Measurements from ENCODE around the gene FSTL4. TPM values are rescaled to one million over a fixed set of nuclear protein-coding genes. Genes with fewer than 3 reads are reported as not detected.

The FSTL4 gene
- total and polyA plus RNA-seq, 5 experiments from 2014 or later: 1.5 to 1.6 TPM; not detected in 3

DNA sequence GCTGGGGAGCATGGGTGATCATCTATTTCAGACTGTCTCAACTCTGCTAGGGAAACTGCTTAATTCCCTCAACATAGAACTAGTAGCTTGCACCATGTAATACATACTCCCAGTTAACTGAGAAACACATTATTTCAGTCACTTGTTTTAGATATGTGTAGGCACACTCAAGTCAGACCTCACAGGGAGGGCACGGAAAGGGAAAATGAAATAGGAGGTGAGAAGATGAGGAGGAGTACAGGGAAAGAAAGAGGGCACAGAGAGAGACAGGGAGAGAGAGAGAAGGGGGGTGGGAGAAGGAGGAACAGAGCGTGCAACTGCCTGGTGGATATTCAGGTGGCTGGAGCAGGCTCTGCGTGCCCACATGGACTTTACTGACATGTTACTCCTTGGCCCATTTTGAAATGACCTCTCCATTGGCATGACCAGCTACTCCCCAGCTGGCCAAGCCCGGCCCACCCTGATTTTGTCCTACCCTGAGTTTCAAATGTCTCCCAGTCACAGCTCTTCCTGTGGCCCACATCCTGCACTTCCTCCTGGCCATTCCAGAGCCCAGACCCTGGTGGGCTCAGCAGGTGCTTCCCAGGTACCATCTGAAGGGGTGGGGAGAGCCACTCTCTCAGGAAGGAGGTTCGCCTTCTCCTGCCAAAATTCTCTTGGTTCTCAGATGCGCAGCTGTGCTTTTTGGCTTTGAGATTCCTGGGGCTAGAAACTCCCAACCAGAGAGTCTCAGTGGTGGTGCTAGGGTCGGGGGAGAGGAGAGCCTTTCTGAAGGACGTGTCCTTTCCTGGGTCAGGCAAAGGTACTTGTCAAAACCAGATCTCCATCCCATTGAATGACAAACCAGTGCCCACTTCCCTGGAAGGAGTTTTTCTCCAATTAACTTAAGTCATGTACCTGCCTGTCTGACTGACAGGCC, 229.4 kb downstream of the FSTL4 start:
- peaks cover 0 to 12% (median 4%) of the 10 kb centered on the region in 5 donors for H3K27me3 Mint-ChIP-seq
- no peaks in the 10 kb centered on the region for H3K4me1 Mint-ChIP-seq
- POLR2A ChIA-PET: no interaction called here
- ATAC-seq (no peak), DNase-seq (no peak)
- H3K36me3 Mint-ChIP-seq: peaks cover 0 to 2% (median under 1%) of the 10 kb centered on the region in 3 donors
- H3K4me3 Mint-ChIP-seq: no peak overlapping the region
- H3K9me3 Mint-ChIP-seq: peaks cover 0 to 9% (median 4%) of the 10 kb centered on the region in 9 donors
- H3K27ac Mint-ChIP-seq: no peak overlapping the region

DNA sequence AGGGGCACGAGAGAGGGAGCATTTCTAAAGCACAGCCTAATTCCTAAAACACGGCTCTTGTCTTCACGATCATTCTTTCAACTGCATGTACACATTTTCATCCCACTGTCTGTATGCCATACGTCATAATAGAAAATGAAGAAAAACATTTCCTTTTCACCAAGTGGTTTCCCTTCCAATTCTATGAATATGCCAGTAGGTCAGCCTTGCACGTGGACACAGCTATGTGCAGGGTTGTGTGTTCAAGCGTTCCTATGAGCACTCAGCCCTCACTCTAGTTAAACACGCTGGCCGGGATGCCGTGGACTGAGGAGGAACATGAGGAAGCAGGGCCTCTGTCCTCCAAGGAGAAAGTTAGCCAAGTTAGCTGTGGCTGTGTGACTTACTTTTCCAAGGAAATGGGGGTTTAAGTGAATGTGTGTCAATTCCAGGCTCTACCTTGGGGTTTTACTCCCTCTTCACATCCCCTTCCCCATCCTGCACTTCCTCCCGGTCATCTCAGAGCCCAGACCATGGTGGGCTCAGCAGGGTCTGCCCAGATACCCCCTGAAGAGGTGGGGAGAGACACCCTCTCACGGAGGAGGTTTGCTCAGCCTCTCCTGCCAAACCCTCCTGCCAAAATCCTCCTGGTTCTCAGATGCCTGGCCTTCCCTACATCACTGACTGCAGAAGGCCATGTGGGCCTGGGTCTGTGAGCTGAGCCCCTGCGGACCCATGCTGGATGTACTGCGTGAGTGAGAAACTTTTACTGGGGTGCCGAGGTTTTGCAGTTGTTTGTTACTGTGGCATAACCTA, 230.6 kb downstream of the FSTL4 start:
- DNase-seq (no peak), ATAC-seq (no peak)
- Mint-ChIP-seq H3K36me3 (peaks cover 0 to 13% (median 12%) of the 10 kb centered on the region in 3 donors), H3K4me1 (no peaks in the 10 kb centered on the region), H3K9me3 (peaks cover 8 to 20% (median 15%) of the 10 kb centered on the region in 9 donors), H3K27ac (no peak overlapping the region), H3K4me3 (no peak overlapping the region), H3K27me3 (peaks cover 0 to 19% (median 6%) of the 10 kb centered on the region in 5 donors)
- POLR2A ChIA-PET: no interaction called here

DNA sequence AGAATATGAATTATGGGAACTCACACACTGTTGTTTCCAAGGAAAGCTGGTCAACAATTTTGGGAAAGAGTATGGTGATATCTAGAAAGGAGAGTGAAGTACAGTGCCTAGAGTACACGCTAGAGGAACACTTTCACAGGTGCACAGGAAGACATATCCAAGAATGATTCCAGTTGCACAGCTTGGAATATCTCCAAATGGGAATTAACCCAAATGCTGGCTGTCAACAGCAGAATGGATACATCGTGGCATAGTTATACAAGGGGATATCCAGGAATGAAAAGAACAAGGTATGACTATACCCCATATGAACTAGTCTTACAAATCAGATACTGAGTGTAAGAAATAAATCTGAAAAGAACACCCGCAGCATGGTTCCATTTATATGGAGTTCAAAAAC, 231.3 kb downstream of the FSTL4 start:
- no peak for DNase-seq
- ATAC-seq: no peak
- Mint-ChIP-seq H3K27me3 (peaks cover 0 to 16% (median 6%) of the 10 kb centered on the region in 5 donors), H3K9me3 (peaks cover 10 to 26% (median 18%) of the 10 kb centered on the region in 9 donors), H3K27ac (no peak overlapping the region), H3K4me3 (no peak overlapping the region), H3K36me3 (peaks cover 0 to 17% (median 14%) of the 10 kb centered on the region in 3 donors), H3K4me1 (no peaks in the 10 kb centered on the region)
- POLR2A ChIA-PET: no interaction called here

DNA sequence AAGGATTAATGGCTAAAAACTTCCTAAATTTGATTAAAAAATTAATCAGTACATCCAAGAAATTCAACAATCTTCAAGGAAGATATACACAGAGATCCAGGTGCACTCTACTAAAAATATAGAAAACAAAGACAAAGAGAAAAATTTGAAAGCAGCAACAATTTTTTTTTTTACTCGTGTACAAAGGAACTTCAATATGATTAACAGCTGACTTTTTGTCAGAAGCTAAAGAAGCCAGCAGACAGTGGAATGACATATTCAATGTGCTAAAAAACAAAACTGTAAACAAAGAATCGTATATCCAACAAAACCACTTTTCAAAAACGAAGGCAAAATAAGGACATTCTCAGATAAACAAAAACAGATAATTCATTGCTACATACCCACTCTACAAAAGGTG, 234.6 kb downstream of the FSTL4 start:
- Mint-ChIP-seq H3K9me3 (peaks cover 12 to 46% (median 24%) of the 10 kb centered on the region in 9 donors), H3K4me1 (no peaks in the 10 kb centered on the region), H3K36me3 (peaks cover 0 to 35% (median 14%) of the 10 kb centered on the region in 3 donors), H3K27ac (no peak overlapping the region), H3K27me3 (peaks cover 0 to 15% (median 6%) of the 10 kb centered on the region in 5 donors), H3K4me3 (no peak overlapping the region)
- POLR2A ChIA-PET: no interaction called here
- DNase-seq (no peak), ATAC-seq (no peak)

DNA sequence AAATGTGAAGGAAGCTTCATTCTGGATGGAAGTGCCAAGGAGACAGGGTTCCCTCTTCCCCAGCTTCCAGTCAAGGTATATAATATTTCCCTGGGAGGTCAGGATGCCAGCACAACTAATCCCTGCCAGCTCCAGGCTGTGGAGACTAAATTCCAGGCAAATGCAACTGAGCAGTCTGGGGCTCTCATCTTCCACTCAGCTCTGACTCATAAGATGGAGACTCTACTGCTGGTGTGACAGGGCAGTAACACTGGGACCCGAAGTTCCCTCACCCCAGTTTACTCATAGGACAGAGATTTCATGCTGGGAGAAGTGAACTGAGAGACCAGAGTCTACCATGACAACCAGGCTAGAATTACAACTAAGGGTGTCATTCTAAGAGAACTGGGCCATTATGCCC, 235.4 kb downstream of the FSTL4 start:
- Mint-ChIP-seq H3K36me3 (peaks cover 0 to 35% (median 14%) of the 10 kb centered on the region in 3 donors), H3K9me3 (peaks cover 12 to 46% (median 24%) of the 10 kb centered on the region in 9 donors), H3K27ac (no peak overlapping the region), H3K4me3 (no peak overlapping the region), H3K27me3 (peaks cover 0 to 15% (median 8%) of the 10 kb centered on the region in 5 donors), H3K4me1 (no peaks in the 10 kb centered on the region)
- POLR2A ChIA-PET: no interaction called here
- ATAC-seq: no peak
- DNase-seq: no peak

DNA sequence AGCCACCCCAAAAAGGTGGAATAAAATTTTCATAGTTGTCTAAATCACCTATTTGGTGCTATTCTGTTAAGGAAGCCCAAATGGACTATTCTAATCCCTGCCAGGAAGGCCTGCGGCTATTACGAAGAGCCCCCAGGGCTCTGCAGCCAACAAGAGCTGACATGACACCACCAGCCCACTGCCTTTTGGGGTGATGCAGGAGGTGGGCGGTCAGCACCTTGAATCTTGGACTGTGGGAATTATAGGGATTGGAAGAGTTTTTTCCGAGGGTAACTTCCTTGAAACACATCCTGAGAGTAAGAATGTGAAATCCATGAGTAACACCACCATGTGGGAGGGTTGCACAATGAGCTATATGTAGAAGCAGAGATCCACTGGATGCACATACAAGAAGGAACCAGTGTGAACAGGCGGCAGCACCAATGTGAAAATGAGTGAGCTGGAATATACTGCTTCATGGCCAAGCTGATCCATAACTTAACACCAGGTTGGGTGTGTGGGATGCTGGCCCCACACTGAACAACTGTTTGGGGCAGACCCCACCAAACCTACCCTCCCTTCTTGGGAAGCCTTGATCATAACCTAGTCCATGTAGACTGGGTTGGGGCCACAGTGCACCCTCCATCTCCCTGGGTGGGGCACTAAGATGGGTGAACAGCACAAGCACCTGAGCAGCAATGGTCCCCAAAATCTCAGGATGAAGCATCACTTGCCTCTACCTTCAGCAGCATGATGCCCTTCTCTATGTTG, 239.0 kb downstream of the FSTL4 start:
- POLR2A ChIA-PET: no interaction called here
- H3K27ac Mint-ChIP-seq: no peak overlapping the region
- peaks cover 6 to 25% (median 11%) of the 10 kb centered on the region in 5 donors for H3K27me3 Mint-ChIP-seq
- no peak overlapping the region for H3K4me3 Mint-ChIP-seq
- H3K4me1 Mint-ChIP-seq: no peaks in the 10 kb centered on the region
- H3K36me3 Mint-ChIP-seq: peaks cover 0 to 35% (median 14%) of the 10 kb centered on the region in 3 donors
- no peak for ATAC-seq
- no peak for DNase-seq
- H3K9me3 Mint-ChIP-seq: peaks cover 12 to 43% (median 20%) of the 10 kb centered on the region in 9 donors

DNA sequence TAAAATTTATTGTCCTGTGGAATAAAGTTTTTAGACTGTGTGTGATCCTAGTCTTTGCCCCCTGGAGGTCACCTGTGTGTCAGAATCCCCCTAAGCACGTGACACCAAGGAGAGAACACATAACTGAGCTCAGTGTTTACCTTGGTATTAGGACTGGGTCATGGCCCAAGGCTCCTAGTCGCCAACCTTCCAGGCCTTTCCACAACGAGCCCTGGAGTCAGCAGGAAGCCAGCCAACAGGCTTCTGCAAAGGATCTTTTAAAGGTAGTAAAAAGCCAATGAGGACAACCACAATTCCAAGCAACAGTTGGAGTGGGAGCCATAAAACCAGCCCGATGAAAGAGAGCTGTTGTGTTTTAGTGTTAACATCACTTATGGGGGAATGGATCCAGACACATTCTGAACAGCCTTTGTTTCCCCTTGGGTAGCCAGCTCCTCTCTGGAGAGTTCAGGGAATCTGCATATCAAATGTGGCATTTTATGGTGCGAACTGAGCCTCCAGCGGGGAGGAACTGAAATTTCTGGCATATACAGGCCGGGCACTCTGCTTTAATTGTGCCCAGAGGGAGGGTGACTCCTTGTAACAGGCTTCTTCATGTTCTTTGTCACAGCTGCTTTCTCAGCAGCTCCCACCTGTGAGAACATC, 239.9 kb downstream of the FSTL4 start:
- Mint-ChIP-seq H3K27ac (no peak overlapping the region), H3K36me3 (peaks cover 0 to 28% (median 8%) of the 10 kb centered on the region in 3 donors), H3K4me3 (no peak overlapping the region), H3K4me1 (no peaks in the 10 kb centered on the region), H3K9me3 (peaks cover 6 to 35% (median 13%) of the 10 kb centered on the region in 9 donors), H3K27me3 (peaks cover 4 to 25% (median 11%) of the 10 kb centered on the region in 5 donors)
- no peak for DNase-seq
- POLR2A ChIA-PET: no interaction called here
- ATAC-seq: no peak

DNA sequence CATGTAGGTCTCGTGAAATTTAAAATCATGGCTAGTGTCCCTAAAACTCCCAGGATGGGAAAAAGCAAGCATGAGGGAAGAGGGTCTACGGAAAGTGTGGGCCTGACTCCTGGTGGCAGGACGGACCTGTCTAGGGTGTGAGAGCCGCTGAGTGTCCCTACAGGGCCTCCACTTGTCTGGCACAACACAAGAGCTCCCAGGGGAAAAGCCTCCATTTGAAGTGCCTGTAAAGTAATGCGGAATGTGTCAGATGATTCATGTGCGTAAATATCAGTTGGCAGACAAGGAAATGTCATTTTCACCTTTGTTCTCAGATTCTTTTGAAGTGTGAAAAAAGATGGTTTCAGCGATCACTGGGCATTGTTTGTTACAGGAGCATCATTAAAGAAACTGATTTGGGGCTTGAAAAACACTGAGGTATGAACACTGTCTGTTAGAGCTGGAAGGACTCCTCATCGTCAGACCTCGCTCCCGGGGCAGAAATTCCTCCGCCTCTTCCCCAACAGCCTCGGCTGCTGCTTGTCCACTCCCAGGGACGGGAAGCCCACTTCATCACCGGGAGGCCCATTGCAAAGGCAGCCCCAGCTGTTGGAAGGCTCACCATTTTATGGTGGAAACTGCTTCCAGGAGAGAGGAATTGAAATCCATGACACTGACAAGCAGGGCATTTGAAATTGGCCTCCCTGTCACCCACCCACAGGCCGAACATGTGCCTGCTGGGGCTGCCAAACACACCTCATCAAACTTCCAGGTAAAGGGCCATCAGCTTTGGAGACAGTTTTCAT, 240.8 kb downstream of the FSTL4 start:
- H3K27me3 Mint-ChIP-seq: peaks cover 4 to 25% (median 7%) of the 10 kb centered on the region in 5 donors
- ATAC-seq (no peak), DNase-seq (no peak)
- H3K27ac Mint-ChIP-seq: peak overlapping the region in 1 of 10 donors; percentile 9
- H3K9me3 Mint-ChIP-seq: peaks cover 0 to 26% (median 7%) of the 10 kb centered on the region in 9 donors
- H3K4me1 Mint-ChIP-seq: no peaks in the 10 kb centered on the region
- H3K36me3 Mint-ChIP-seq: peaks cover 0 to 22% (median 2%) of the 10 kb centered on the region in 3 donors
- no peak overlapping the region for H3K4me3 Mint-ChIP-seq
- POLR2A ChIA-PET: no interaction called here

DNA sequence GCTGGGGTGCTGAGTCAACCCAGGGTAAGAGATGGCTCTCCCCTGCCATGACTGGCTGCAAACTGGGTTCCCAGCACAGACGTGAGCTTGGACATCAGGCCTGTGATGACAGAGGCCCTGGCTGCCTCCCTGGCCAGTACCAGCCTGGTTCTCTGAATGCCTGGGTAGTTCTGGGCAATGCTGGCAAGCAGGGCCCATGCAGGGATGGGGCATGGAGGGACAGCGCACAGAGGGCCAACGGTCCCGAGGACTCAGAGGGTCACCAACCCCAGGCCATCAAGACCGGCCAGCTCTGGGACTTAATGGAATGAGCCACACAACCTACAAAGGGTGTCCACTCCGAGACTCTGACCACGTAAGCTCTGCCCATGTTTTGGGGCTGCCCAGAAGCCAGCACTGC, 241.4 kb downstream of the FSTL4 start:
- Mint-ChIP-seq H3K4me1 (no peaks in the 10 kb centered on the region), H3K27ac (no peak overlapping the region), H3K36me3 (peaks cover 0 to 17% (median 0%) of the 10 kb centered on the region in 3 donors), H3K27me3 (peaks cover 3 to 25% (median 8%) of the 10 kb centered on the region in 5 donors), H3K4me3 (no peak overlapping the region), H3K9me3 (peaks cover 0 to 19% (median 4%) of the 10 kb centered on the region in 9 donors)
- POLR2A ChIA-PET: no interaction called here
- no peak for ATAC-seq
- no peak for DNase-seq

DNA sequence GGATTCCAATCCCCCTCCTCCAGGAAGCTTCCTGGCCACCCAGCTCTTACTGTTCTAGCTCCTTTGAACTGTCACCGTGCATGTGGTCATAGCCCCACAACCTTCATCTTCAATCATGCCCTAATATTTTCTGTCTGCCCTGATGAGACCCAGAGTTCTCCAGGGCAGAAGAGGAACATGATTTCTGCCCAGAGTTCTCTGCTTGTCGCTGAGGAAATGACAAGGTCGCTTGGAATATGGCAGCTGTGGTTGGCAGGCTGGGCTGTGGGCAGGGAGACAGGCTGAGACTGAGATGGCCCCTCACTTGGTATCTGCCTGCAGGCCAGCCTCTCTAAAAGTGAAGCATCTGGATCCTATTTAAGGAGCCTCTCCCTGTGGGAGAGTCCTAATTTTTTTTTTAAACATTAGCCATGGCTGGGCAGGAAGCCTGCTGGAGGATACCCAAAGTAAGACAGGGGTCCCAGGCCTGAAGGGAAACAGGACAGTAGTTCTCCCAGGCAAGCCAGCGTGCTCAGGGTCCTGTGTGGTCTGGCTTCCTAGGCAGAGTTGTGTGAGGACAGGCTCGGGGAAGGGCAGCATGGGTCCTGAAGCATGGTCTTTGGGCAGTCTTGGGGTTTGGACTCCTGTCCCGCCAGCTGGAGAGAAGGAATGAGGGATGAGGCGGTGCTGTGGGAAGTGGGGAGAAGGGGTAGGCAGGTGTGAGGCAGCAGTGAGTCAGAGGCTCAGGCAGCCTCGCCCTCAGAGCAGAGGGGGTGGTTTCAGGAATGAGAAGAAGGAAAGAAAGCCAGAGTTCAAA, 242.1 kb downstream of the FSTL4 start:
- Mint-ChIP-seq H3K27ac (no peak overlapping the region), H3K4me3 (no peak overlapping the region), H3K27me3 (peaks cover 3 to 25% (median 9%) of the 10 kb centered on the region in 5 donors), H3K36me3 (peaks cover 0 to 10% (median 0%) of the 10 kb centered on the region in 3 donors), H3K9me3 (peaks cover 0 to 13% (median 0%) of the 10 kb centered on the region in 9 donors), H3K4me1 (no peaks in the 10 kb centered on the region)
- no peak for ATAC-seq
- DNase-seq: no peak
- POLR2A ChIA-PET: no interaction called here
